Measurements from ENCODE around the gene ACAA1.
"Not testable (repeated sequence)": the region's sequence is repeated elsewhere in the genome, so short reads cannot be mapped to it uniquely, and the experiment has no call there.

GRCh38 chr3:38083254-38083653, 53.7 kb downstream of the ACAA1 start:
- not testable (repeated sequence) for TF ChIP-seq ZNF655 (CRISPR knock-in tag; IDR thresholded peaks at IDR 0.05); YBX1 (IDR thresholded peaks at IDR 0.05); ZC3H11A (IDR thresholded peaks at IDR 0.05; ENCODE audit: low read depth, low read length); RBBP5 (IDR thresholded peaks at IDR 0.05; ENCODE audit: borderline replicate concordance, insufficient read depth, low read length, poor library complexity, severe bottlenecking); BRCA1 (IDR thresholded peaks at IDR 0.05); BRCA1 (CRISPR knock-in tag; IDR thresholded peaks at IDR 0.05); SRSF7 (optimal IDR thresholded peaks at IDR 0.05; ENCODE audit: low read depth, low read length); CBFB (CRISPR knock-in tag; IDR thresholded peaks at IDR 0.05); HOMEZ (CRISPR knock-in tag; IDR thresholded peaks at IDR 0.05); MCM7 (IDR thresholded peaks at IDR 0.05); EZH2 (IDR thresholded peaks at IDR 0.05; ENCODE audit: borderline replicate concordance, low read depth, low read length); USF2 (CRISPR knock-in tag; IDR thresholded peaks at IDR 0.05); EWSR1 (IDR thresholded peaks at IDR 0.05; ENCODE audit: borderline replicate concordance, low read depth, partially characterized antibody); ZFX (CRISPR knock-in tag; IDR thresholded peaks at IDR 0.05); HMG20A (CRISPR knock-in tag; conservative IDR thresholded peaks at IDR 0.05)

Measured in K562 (cell line).